ENCODE data around the gene GARIN3. TPM values are rescaled to one million over a fixed set of nuclear protein-coding genes. Genes with fewer than 3 reads are reported as not detected.
A peak's percentile ranks its signal among the peaks of the same experiment; 100 is the strongest.
"Not testable (repeated sequence)": the region's sequence is repeated elsewhere in the genome, so short reads cannot be mapped to it uniquely, and the experiment has no call there.

Gene GARIN3
- total RNA-seq, 1 donor from 2014 or later, result not detected

DNA sequence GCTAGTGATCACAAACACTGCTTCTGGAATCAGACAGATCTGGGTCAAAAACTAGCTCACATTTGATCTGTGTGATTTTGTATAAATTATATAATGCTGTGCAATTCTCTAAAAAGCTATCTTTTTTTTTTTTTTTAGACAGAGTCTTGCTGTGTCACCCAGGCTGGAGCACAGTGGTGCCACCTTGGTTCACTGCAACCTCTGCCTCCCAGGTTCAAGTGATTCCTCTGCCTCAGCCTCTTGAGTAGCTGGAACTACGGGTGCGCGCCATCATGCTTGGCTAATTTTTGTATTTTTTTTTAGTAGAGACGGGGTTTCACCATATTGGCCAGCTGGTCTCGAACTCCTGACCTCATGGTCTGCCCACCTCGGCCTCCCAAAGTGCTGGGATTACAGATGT lies 19.1 kb upstream of the GARIN3 start:
- not testable (repeated sequence) for DNase-seq (ENCODE audit: low spot score)

DNA sequence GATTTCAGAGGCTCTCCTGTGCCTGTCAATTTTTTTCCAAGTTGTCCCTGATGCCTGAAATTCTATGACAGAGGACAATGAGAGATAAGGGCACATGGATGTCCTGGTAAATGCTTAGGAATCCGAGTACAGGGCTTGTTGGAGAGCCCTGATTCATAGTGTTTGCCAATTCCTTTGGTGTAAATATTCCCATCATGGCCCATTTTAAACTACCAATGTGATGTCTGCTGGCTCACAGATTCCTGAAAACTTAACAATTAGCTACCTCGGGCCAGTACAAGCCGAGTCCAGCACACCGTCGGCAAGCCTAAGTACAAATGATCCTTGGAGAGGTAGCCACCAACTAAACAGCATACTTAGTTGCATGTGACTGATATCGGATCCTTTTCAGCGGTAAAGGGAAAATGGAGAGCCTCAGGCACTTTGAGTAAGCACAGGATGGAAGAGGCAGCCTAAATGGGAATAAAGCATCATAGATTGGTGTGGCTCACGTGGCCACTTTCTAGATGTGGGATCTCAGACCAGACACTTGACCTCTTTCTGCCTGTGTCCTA lies 18.1 kb upstream of the GARIN3 start:
- DNase-seq (ENCODE audit: low spot score), result no peak

DNA sequence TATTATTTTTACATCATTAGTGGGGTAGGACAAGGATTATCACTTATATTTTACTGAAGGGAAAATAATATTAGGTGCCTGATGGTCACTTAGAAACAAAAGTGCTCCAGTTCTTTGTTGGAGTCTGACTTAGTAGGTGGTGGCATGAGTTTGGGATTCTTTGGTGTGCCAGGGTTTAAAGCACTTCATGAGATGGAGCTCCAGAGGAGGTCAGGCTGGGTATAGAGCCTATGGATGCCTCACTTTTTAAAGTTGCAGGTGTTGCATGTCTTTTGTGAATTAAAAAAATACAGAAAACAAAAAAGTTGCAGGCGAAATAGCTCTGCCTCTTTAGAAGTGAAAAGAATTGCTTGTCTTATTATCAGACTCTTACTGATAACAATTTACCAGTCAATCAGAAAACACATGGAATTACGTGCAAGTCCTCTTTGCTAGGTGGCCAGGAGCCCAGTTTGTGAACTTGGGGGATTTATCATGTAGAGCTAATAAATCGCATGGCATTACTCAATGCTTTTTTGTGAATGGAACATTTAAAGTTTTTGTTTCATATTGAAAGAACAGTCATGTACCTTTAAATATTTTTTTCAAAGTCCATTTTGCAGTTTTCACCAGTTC lies 16.2 kb upstream of the GARIN3 start:
- DNase-seq (ENCODE audit: low spot score), result no peak

DNA sequence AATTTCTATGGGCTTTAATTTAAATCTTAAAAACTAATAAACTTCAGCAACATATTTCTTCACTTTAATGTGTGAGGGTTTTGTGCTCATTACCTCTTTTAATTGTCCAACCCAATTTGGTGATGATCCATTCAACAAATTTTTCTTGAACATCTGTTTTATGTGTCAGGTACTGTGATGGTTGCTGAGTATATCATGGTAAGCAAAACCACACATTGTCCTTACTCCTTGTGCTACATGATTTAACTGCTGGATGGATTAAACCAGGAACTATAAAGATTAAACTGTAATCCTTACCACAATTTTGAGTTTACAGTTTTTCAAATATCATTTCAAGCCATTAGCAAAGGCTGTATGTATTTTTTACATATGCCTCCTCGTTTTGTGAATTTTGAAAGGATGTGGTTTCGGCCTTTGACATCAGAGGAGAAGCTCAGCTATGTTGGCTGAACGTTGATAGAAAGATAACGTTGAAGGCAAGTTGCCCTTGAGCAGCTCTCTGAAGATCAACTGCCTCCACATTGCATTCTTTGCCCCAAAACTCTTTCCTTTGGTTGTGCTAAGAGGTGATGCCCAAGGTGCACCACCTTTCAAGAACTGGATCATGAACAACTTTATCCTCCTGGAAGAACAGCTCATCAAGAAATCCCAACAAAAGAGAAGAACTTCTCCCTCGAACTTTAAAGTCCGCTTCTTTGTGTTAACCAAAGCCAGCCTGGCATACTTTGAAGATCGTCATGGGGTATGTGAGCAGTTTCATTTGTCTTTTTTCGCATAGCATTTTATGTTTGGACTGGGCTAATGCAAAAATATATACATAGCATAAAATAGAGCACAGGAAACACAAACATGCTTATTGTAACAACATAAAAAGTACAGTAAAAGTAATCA lies 14.6 kb upstream of the GARIN3 start, which contains the start of gene ITK:
ITK (plus strand) TSS at position 467 of the 891 bp plus-strand sequence; CDS start at position 605, 138 bp downstream.
- no peak for DNase-seq (ENCODE audit: low spot score)

DNA sequence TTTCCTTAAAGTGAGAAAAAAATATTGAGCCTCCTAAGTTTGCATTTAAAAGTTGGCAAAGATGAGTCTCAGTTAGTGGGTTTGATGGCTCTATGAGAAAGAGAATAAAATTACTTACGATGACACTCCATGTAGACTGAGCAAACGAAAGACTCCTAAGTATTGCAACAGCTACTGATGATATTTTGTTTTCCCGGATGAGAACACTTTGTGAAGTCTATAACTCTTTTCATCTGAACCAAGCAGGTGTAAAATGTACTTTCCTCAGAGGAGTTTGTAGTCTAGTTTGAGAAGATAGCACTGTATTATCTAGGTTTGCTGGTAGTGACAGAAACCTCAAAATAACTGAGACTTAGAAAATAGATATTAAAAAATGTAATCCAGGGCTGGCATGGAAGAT lies 12.9 kb upstream of the GARIN3 start:
- no peak for DNase-seq (ENCODE audit: low spot score)

DNA sequence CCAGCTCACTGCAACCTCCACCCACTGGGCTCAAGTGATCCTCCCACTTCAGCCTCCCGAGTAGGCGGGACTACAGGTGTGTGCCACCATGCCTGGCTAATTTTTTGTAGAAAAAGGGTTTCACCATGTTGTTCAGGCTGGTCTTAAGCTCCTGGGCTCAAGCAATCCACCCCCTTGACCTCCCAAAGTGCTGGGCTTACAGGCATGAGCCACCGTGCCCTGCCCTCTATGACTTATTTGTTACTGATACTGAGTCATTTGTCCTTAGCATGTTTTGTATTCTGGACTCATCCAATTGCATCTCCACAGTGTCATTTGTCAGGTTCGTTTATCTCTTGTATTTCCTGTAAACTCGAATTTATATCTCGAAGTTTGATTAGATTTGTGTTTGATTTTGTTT lies 11.9 kb upstream of the GARIN3 start:
- DNase-seq (ENCODE audit: low spot score), result no peak

DNA sequence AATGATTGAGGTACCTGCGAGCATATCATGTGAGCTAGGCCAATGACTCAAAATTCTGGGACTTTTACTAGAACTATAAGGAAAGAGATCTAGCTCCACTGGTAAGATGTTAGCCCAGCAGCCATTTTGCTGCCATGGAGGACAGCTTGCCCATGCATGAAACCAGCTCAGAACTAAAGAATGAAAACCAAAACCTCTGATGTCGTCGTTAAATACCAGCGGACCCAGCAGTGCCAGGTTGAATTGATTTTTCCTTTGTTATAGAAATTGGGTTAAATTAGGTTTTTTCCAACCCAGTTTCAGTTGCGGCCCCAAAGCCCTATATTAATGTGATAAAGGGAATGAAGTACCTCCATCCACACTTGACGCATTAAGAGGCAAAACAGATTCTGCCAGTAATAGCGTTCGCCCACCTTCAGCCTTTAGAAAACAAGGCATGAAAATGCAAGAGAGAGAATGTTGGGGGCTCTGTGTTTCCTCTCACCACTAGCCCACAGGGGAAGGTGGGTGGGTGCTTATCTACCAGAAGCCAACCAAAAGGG lies 9.1 kb upstream of the GARIN3 start:
- DNase-seq (ENCODE audit: low spot score), result no peak

DNA sequence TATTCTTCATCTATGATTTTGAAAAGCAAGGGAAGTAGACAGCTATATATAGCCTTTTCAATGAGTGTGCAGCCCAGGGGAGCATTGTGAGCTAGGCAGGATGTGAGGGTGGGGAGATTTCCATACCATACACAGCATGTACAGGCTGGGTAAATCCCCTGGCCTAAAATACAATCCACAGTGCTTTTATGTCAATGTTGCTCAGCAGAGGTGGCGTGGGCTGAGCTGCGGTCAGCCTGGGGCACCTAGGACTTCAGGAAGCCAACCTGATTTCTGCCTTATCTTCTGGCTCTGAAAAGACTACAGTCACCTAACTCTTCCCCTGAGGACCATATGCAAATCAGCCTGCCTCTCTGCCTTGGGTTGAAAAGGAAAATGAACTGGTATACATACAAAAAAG lies 6.3 kb upstream of the GARIN3 start:
- DNase-seq (ENCODE audit: low spot score), result no peak

DNA sequence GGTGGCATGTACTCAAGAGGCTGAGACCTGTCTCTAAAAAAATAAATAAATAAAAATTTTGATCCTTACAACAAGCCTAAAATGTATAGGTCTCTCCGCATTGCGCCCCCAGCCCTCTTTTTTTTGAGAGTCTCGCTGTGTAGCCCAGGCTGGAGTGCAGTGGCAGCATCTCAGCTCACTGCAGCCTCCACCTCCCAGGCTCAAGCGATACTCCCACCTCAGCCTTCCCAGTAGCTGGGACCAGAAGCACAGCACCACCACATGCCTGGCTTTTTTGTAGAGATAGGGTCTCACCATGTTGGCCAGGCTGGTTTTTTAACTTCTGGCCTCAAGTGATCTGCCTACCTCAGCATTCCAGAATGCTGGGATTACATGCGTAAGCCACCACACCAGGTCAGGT lies 2.2 kb upstream of the GARIN3 start:
- DNase-seq (ENCODE audit: low spot score), result no peak

DNA sequence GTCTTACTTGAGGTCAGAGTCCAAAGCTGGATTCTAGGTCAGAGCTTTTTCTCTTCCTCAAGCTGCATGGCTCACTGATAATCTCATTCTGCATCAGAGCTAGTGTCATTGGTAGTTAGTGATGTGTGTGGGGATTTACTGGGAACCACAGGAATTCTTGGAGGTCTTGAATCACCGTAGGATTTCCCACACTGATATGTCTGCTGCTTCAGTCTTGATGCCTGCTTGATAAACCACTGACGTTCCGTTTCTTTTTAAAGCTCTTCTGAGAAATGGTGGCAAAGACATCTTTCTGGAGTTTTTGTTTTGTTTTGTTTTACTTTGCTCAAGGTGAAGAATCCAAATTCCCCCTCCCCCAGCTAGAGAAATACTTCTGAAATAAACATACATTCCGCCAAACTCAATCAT lies 1.2 kb upstream of the GARIN3 start:
- DNase-seq (ENCODE audit: low spot score), result no peak

DNA sequence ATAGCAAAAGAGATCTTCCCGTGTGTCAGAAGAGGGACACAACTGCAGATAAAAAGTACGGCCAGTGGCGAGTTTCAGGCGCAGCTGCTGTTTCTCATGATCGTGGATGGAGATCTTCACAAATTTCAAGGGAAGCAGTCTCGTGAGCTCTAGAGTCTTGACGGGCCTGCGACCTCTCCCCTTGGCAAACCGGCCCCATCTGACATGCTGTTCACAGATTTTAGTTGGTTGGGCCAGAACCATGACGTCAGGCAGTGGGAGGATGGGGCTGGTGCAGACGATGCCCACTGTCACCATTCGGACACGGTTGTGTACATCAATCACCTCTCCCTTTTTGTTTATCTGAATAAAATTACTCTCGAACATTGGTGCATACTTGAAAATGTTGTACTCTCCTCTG lies 396 bp downstream of the GARIN3 start:
- no peak for DNase-seq (ENCODE audit: low spot score)

DNA sequence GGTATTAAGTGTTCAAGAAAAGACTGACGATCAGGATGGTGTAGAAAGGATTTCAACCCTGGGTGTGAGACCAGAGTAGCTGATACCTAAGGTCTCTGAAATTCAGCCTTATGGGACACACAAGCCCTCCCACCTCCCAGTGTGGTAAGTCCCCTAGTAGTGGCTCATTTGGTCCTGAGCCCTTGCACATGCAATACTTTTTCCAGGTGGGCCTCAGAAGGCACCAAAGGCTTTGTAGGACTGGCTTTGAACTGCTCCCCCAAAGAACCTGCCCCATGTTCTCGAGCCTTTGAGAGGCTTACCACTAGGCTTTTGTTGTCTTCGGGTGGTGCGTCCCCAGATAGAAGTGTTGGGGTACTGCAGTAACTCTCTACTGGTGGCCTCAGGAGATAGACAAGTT lies 803 bp downstream of the GARIN3 start:
- DNase-seq (ENCODE audit: low spot score), result no peak

DNA sequence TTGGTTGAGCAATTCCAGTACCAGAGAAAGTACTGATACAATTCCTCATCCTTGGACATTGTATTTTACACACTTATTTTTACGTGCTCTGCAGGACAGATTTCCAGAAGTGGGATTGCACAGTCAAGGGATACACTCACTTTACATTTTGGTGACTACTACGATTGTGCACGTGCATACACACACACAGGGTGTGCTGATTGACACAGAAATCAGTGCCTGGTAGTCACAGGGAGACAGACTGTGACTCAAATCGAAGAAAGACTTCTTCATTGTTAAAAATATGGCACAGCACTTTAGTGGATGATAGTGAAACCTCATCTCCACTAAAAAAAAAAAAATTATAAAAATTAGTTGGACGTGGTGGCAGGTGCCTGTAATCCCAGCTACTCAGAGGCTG lies 1.5 kb downstream of the GARIN3 start:
- DNase-seq (ENCODE audit: low spot score), result no peak

DNA sequence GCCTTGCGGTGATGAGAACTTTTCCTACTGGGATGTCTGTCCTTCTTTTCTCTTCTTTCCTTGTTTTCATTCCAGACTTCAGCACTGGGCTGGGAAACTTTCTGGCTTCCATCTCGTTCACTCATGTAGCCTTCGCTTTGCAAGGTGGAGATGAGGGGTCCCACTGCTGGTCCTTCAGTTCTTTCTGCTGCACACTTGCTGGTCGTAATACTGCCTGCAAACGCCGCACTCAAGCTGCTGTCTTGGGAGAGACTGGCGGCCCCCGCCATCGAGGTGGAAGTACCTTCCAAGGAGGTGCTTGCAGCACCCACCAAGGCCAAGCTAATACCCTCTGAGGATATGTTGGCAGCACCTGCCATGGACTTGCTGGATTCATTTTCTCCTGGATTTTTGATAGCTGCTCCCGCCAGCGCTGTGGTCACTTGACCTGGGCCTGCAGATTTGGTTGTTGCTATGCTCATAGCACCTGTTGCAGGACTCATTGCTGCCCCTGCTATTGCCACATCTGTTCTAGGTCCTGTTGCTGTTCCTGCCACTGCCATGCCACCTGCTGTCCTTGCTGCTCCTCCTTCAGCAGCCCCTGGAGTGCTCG lies 3.0 kb downstream of the GARIN3 start:
- no peak for DNase-seq (ENCODE audit: low spot score)

DNA sequence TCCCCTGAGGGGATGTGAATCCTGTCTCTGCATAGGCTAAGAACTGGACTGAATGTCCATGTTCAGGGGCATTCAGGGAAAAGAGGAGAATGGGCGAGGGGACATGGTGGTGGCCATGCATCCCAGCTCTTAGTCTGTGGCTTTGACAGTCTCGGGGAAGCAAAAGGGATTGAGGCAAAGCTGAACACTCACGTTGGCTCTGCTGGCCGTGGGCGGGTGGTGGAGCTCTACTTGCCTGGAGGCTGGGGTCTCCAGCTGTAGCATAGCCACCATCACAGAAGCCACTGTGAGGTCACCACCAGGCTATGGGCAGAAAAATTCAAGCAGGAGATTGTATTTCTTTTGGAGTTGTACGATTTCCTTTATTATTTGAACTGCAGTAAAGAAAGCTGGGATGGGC lies 4.1 kb downstream of the GARIN3 start:
- DNase-seq (ENCODE audit: low spot score), result no peak

DNA sequence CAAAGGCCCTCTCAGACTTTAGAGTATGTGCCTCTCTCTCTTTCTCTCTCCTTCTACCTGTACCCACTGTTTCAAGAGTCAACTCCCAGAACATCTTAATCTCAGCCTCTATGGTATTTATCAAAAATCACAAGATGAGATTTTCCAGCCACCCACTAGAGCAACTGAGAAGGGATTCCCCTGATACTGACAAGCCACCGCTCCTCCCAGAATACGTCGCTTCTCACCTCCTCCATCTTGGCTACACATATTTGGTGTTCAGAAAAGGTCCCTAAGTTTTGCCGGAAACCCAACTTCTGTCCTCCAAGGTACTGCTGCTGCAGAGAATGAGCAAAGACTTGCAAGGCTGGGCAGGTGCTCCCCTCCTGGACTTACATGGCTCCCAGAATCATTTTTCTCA lies 6.1 kb downstream of the GARIN3 start:
- DNase-seq (ENCODE audit: low spot score), result no peak

DNA sequence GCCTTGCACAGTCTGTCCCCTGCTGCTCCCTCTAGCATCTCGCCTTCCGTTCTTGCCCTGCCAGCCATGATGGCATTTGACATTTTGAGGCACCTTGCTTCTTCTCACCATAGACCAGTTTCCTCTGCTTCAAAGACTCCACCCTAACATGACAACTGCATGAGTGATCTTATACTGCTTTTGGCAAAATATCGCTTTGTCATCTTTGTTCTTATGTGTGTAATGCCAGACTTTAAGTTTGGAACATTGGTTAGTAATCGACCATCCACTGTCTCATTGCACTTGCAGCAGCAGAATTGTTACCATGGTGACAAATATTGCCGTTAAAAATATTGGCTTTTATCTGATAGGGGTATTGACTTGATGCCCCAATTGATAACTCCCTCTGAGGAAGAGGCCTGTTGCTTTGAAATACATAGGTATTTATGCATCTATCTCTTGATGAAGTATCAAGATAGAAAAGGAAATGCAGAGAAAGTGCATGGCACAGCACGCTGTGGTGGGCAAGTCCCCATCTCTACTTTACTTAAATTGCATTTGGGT lies 6.8 kb downstream of the GARIN3 start:
- no peak for DNase-seq (ENCODE audit: low spot score)

DNA sequence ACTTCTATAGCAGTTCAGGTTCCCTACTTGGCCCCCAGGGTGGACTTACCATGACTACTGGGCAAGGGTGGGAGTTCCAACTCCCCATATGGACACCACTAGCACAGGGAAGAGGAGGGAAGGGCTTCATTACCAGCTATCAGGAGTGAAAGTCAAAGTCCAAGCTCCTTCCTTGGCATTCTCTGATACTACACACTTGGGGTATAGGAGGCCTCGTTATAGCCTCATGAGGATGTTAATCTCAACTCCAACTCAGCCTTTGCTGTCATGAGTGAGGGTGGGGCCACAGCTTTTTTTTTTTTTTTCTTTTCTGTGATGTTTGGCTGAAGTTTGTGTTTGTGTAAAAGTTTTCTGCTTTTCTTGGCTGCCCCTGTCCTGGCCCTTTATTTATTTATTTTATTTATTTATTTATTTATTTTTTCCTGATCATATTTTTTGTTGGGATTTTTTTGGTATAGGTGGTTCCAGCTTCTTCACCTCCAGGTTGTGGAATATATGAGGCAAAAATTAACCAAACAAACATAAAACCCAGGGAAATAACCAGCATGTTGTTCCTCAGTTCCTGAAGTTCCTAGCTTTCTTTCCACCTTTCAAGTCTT lies 8.7 kb downstream of the GARIN3 start:
- no peak for DNase-seq (ENCODE audit: low spot score)

DNA sequence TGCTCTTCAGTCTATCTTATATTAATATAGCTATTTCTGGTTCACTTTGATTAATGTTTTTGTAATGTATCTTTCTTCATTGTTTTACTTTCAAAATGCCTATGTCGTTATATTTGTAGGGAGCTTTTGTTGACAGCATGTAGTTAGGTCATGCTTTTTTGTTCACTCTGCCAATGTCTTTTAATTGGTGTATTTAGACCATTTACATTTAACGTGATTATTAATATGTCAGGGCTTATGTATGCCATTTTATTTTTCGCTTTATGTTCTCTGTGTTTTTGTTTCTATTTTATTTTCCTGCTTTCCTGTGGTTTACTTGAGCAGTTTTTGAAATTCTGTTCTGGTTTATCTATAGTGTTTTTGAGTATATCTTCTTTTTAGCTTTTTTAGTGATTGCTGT lies 10.8 kb downstream of the GARIN3 start:
- no peak for DNase-seq (ENCODE audit: low spot score)

DNA sequence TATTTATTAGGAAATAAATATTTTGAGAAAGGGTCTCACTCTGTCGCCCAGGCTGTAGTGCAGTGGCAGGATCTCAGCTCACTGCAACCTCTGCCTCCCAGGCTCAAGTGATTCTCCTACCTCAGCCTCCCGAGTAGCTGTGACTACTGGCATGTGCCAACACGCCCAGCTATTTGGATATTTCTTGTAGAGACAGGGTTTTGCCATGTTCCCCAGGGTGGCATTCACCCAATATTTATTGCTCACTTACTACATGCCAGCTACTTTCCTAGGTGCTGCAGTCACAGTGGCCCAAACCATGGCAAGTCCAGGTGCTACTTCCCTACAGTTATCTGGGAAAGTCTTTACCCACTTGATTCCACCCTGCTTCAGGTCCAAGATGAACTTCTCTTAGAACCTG lies 15.1 kb downstream of the GARIN3 start:
- no peak for DNase-seq (ENCODE audit: low spot score)

DNA sequence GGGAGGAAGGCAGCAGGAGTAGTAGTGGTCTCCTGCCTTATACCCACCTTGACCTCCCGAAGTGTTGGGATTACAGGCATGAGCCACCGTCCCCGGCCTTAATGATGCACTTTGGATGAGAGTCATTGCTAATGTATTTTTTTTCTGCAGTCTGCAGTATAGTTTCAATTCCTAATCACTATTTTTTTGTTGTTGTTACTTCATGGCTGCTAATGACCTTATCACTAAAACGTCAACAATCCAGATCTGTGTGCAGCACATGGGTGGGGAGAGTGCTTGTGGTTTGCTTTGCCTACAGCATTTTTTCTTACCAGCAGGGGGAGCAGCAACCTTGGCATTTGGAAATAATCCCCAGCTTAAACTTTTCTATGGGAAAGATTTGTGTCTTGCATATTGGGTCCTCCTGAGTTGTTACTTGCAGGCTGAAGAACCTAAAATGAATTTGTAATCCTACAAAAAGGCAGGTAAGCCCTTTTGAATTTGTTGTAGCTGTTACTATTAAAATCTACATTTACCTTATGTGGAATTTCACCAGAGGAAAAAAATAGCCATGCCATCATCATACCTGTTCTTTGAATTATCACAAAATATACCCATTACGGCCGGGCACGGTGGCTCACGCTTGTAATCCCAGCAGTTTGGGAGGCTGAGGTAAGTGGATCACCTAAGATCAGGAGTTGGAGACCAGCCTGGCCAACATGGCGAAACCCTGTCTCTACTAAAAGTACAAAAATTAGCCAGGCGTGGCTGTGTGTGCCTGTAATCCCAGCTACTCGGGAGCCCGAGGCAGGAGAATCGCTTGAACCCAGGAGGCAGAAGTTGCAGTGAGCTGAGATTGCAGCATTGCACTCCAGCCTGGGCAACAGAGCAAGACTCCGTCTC lies 17.1 kb downstream of the GARIN3 start:
- peak; percentile 75 for DNase-seq (ENCODE audit: low spot score)
